WERI-Rb-1 (cell line): ENCODE data around the gene TMEFF2.

Experiments used
- DNase-seq: peaks from one replicate; pipeline ENCODE4 v3.0.0-alpha.2; 2020
- H3K27ac ChIP-seq: fragments of 250-450 bp; sonication (Bioruptor Pico); 2 replicates; pipeline ENCODE4 v1.5.1; 2020; ENCODE audit warnings: mild to moderate bottlenecking, moderate library complexity
- H3K27me3 ChIP-seq: fragments of 250-450 bp; sonication (Bioruptor Pico); 2 replicates; pipeline ENCODE4 v1.5.1; 2021; ENCODE audit warnings: mild to moderate bottlenecking, low read depth, moderate library complexity; ENCODE audit not compliant: insufficient read depth, severe bottlenecking
- H3K36me3 ChIP-seq: fragments of 250-450 bp; sonication (Bioruptor Pico); 2 replicates; pipeline ENCODE4 v1.5.1; 2020; ENCODE audit warnings: mild to moderate bottlenecking, moderate library complexity
- H3K4me3 ChIP-seq: 2 replicates; pipeline ENCODE4 v1.5.1; 2011; ENCODE audit warnings: low read depth, mild to moderate bottlenecking, control low read depth, low read length
- H3K9me3 ChIP-seq: fragments of 250-450 bp; sonication (Bioruptor Pico); 2 replicates; pipeline ENCODE4 v1.5.1; 2021; ENCODE audit warnings: mild to moderate bottlenecking, moderate library complexity; ENCODE audit not compliant: severe bottlenecking
- TF ChIP-seq, protein P1 (sequence below): IDR thresholded peaks from 2 replicates; pipeline ENCODE4 v1.5.1; 2011; ENCODE audit warnings: low read depth, mild to moderate bottlenecking, control low read depth, inconsistent platforms, low read length

Gene TMEFF2

DNA sequence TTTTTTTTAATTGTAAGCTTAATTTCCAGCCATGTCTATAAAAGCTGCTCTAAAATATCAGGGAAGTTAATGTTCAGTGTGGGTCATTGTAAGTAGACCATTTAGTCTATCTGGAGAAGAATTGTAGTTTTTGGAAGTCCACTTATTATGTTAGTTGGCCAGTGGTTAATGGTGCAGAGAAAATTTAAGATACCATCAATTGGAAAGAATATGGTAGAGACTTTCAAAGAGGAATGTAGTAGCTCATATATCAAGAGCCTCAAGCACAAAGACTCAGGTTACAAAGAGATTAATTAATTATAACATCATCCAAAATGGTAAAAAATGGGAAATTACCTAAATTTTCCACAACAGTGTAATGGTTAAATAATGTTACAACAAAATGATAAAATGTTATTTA lies 220.1 kb downstream of the TMEFF2 start:
- Histone ChIP-seq H3K4me3 (no peak overlapping the region), H3K27ac (no peak overlapping the region), H3K36me3 (no peaks in the 10 kb centered on the region), H3K9me3 (no peaks in the 10 kb centered on the region), H3K27me3 (no peaks in the 10 kb centered on the region)
- TF ChIP-seq, protein P1, sequence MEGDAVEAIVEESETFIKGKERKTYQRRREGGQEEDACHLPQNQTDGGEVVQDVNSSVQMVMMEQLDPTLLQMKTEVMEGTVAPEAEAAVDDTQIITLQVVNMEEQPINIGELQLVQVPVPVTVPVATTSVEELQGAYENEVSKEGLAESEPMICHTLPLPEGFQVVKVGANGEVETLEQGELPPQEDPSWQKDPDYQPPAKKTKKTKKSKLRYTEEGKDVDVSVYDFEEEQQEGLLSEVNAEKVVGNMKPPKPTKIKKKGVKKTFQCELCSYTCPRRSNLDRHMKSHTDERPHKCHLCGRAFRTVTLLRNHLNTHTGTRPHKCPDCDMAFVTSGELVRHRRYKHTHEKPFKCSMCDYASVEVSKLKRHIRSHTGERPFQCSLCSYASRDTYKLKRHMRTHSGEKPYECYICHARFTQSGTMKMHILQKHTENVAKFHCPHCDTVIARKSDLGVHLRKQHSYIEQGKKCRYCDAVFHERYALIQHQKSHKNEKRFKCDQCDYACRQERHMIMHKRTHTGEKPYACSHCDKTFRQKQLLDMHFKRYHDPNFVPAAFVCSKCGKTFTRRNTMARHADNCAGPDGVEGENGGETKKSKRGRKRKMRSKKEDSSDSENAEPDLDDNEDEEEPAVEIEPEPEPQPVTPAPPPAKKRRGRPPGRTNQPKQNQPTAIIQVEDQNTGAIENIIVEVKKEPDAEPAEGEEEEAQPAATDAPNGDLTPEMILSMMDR = no peak
- DNase-seq = no peak

DNA sequence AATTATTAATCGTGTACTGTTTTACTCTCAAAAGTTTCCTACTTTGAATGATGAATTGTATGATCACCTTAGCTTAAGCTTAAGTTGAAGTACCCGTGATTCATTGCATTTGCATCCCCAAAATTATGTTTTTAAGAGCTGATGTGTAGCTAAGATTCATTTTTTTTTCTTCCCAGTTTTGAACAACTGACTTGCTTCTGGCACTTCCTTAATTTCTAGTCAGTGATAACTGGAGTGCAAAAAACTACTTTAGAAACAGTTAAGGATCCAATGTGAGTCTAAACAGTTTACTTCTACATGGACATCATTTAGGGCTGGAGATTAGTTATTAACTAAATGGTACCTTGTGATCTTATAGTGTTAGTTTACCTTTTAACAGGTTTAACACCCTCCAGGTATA lies 223.9 kb downstream of the TMEFF2 start:
- Histone ChIP-seq H3K4me3 (no peak overlapping the region), H3K27ac (no peak overlapping the region), H3K27me3 (no peaks in the 10 kb centered on the region), H3K9me3 (no peaks in the 10 kb centered on the region), H3K36me3 (no peaks in the 10 kb centered on the region)
- TF ChIP-seq, protein P1 = no peak
- no peak for DNase-seq

DNA sequence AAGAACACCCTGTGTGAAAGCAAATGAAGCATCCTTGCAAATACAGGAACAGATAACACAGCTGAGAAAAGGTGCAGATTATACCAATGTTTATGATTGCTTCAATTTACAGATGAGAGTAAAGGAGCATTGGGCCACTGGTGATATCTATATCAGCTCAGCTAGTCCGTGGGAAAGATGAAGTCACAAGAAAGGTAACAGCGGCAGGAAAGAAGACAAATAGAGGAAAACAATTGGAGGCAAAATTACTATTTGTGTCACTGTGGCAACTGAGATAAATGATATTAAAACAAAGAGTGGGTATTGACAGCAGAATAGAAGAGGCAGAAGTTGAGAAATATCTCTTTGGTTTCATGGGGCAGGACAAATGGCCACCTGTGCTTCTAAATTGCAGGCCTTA lies 226.6 kb downstream of the TMEFF2 start:
- Histone ChIP-seq H3K36me3 (no peaks in the 10 kb centered on the region), H3K4me3 (no peak overlapping the region), H3K27me3 (no peaks in the 10 kb centered on the region), H3K9me3 (no peaks in the 10 kb centered on the region), H3K27ac (no peak overlapping the region)
- no peak for DNase-seq
- TF ChIP-seq, protein P1 = no peak

DNA sequence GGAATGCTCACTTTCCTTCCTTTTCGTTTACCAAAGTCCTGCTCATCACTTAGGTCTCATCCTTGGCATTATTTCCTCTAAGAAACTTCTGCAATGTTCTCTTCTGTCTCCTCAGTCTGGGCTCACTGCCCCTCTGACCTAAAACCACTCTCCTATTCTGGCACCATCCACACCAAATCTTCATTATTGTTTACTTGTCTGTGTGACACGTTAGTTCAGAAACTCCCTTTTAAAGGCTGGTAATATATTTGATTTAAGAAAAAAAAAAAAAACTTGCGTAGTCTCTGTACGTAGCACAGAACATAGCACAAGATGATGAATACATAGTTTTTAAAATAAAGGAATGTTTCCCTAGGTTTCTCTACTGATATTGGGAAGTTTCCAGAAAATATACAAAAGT lies 229.0 kb downstream of the TMEFF2 start:
- TF ChIP-seq, protein P1 = no peak
- no peak overlapping the region for H3K4me3 ChIP-seq
- no peaks in the 10 kb centered on the region for H3K9me3 ChIP-seq

DNA sequence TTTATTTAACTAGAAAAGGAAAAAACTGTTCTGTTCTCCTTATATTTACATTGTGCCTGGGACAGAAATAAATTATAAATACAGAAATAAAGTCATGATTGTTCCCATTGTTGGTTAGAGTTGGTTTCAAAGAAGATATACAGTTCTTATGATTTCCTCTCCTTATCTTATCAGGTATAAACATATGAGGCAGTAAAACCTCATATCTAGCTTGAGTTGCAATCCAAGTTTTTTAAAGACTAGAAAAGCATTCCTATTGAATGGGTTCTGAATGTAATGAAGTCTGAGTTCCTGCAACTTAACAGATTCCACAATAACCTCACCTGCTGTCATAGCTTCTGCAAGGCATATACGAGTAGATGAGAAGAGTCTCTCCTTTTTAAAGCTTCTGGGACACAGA lies 233.2 kb downstream of the TMEFF2 start:
- no peaks in the 10 kb centered on the region for H3K9me3 ChIP-seq
- H3K4me3 ChIP-seq = no peak overlapping the region
- TF ChIP-seq, protein P1 = no peak
- DNase-seq = no peak
- H3K27ac ChIP-seq = no peak overlapping the region
- no peaks in the 10 kb centered on the region for H3K27me3 ChIP-seq
- H3K36me3 ChIP-seq = no peaks in the 10 kb centered on the region

More for the DNA sequence above, 229.0 kb downstream of the TMEFF2 start:
- H3K27me3 ChIP-seq = no peaks in the 10 kb centered on the region
- no peaks in the 10 kb centered on the region for H3K36me3 ChIP-seq
- H3K27ac ChIP-seq = no peak overlapping the region
- DNase-seq = no peak

DNA sequence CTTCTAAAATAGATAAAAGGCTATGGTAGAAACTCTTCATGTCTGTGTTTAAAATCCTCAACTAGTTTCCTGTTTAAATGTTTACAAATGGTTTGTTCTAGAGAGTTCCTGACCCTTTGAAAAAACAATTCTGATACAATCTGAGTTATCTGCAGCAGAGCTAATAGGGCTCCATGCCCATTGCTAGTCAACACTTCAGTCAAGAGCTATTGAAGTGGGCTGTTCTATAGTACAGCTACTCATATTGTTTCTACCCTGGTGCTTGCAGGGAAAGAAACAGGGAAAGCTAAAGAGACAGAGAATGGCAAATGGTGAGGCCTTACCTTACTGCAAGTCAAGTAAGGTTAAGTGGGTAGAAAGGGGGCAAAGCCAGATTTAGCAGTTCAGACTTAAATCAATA lies 235.5 kb downstream of the TMEFF2 start:
- Histone ChIP-seq H3K4me3 (no peak overlapping the region), H3K27ac (no peak overlapping the region), H3K27me3 (no peaks in the 10 kb centered on the region), H3K9me3 (no peaks in the 10 kb centered on the region), H3K36me3 (no peaks in the 10 kb centered on the region)
- DNase-seq = no peak
- TF ChIP-seq, protein P1 = no peak
